H9 (cell line): Measurements from ENCODE around the gene GET3. TPM values are rescaled to one million over a fixed set of nuclear protein-coding genes. Genes with fewer than 3 reads are reported as not detected.

Source experiments
- DNase-seq: peaks from one replicate; pipeline ENCODE4 v3.0.0-alpha.2; 2017
- H2AFZ ChIP-seq: one replicate; pipeline ENCODE4 v1.6.1; 2013; ENCODE audit warnings: mild to moderate bottlenecking, low read length, control low read depth, moderate library complexity
- H2AK5ac ChIP-seq: 2 replicates; pipeline ENCODE4 v1.6.1; 2013; ENCODE audit warnings: low read length, control low read depth, mixed read lengths; ENCODE audit not compliant: insufficient read length
- H2BK120ac ChIP-seq: one replicate; pipeline ENCODE4 v1.6.1; 2013; ENCODE audit warnings: low read depth, mild to moderate bottlenecking, low read length, control low read depth, inconsistent platforms; ENCODE audit not compliant: poor library complexity, severe bottlenecking
- H2BK12ac ChIP-seq: 2 replicates; pipeline ENCODE4 v1.6.1; 2013; ENCODE audit warnings: low read length, control low read depth, mixed read lengths, low read depth; ENCODE audit not compliant: insufficient read length
- H2BK15ac ChIP-seq: 2 replicates; pipeline ENCODE4 v1.6.1; 2013; ENCODE audit warnings: low read depth, low read length, control low read depth
- H2BK20ac ChIP-seq: one replicate; pipeline ENCODE4 v1.6.1; 2013; ENCODE audit warnings: low read depth, mild to moderate bottlenecking, low read length, control low read depth, inconsistent platforms; ENCODE audit not compliant: poor library complexity, severe bottlenecking
- H2BK5ac ChIP-seq: 2 replicates; pipeline ENCODE4 v1.6.1; 2013; ENCODE audit warnings: low read length, control low read depth, mixed read lengths; ENCODE audit not compliant: insufficient read length
- H3K14ac ChIP-seq: 2 replicates; pipeline ENCODE4 v1.6.1; 2013; ENCODE audit warnings: low read length, control low read depth; ENCODE audit not compliant: insufficient read depth
- H3K18ac ChIP-seq: 2 replicates; pipeline ENCODE4 v1.6.1; 2013; ENCODE audit warnings: low read depth, mild to moderate bottlenecking, mixed read lengths, low read length, control low read depth; ENCODE audit not compliant: insufficient read length
- H3K23ac ChIP-seq: 2 replicates; pipeline ENCODE4 v1.6.1; 2013; ENCODE audit warnings: low read length, control low read depth, mixed read lengths, low read depth; ENCODE audit not compliant: insufficient read length
- H3K23me2 ChIP-seq: 2 replicates; pipeline ENCODE4 v1.6.1; 2013; ENCODE audit warnings: low read depth, mild to moderate bottlenecking, mixed read lengths, low read length, control low read depth; ENCODE audit not compliant: insufficient read length, poor library complexity, severe bottlenecking
- H3K27ac ChIP-seq: 2 replicates; pipeline ENCODE4 v1.5.1; 2013; ENCODE audit warnings: low read length, control low read depth, mixed read lengths, low read depth; ENCODE audit not compliant: insufficient read length
- H3K27me3 ChIP-seq: 2 replicates; pipeline ENCODE4 v1.6.1; 2013; ENCODE audit warnings: low read length, control low read depth, inconsistent platforms; ENCODE audit not compliant: insufficient read depth
- H3K4ac ChIP-seq: 2 replicates; pipeline ENCODE4 v1.6.1; 2013; ENCODE audit warnings: low read depth, mild to moderate bottlenecking, control low read depth, inconsistent platforms, low read length, moderate library complexity
- H3K4me1 ChIP-seq: 2 replicates; pipeline ENCODE4 v1.6.1; 2013; ENCODE audit warnings: low read length, control low read depth, inconsistent platforms; ENCODE audit not compliant: insufficient read depth
- H3K4me2 ChIP-seq: 2 replicates; pipeline ENCODE4 v1.6.1; 2013; ENCODE audit warnings: low read length, control low read depth, mixed read lengths; ENCODE audit not compliant: insufficient read length, insufficient read depth
- H3K56ac ChIP-seq: 2 replicates; pipeline ENCODE4 v1.6.1; 2013; ENCODE audit warnings: low read depth, mild to moderate bottlenecking, mixed read lengths, low read length, control low read depth; ENCODE audit not compliant: insufficient read length
- H3K79me1 ChIP-seq: 2 replicates; pipeline ENCODE4 v1.6.1; 2013; ENCODE audit warnings: low read depth, mild to moderate bottlenecking, moderate library complexity, low read length, control low read depth, inconsistent platforms; ENCODE audit not compliant: insufficient read depth, poor library complexity, severe bottlenecking
- H3K79me2 ChIP-seq: 2 replicates; pipeline ENCODE4 v1.6.1; 2013; ENCODE audit warnings: low read length, control low read depth, inconsistent platforms; ENCODE audit not compliant: insufficient read depth
- H3K9ac ChIP-seq: 2 replicates; pipeline ENCODE4 v1.6.1; 2013; ENCODE audit warnings: low read length, control low read depth, mixed read lengths; ENCODE audit not compliant: insufficient read length; ENCODE audit errors: extremely low read depth
- H3K9me3 ChIP-seq: one replicate; pipeline ENCODE4 v1.6.1; 2013; ENCODE audit warnings: low read depth, low read length, inconsistent platforms; ENCODE audit not compliant: control insufficient read depth
- H3T11ph ChIP-seq: one replicate; pipeline ENCODE4 v1.6.1; 2013; ENCODE audit warnings: mild to moderate bottlenecking, low read length, control low read depth, inconsistent platforms
- H4K20me1 ChIP-seq: one replicate; pipeline ENCODE4 v1.6.1; 2013; ENCODE audit not compliant: control insufficient read depth, insufficient read length, insufficient read depth
- H4K5ac ChIP-seq: 2 replicates; pipeline ENCODE4 v1.6.1; 2013; ENCODE audit warnings: low read depth, mild to moderate bottlenecking, mixed read lengths, low read length, control low read depth; ENCODE audit not compliant: insufficient read length
- H4K8ac ChIP-seq: replicated peaks from 2 replicates; pipeline ENCODE4 v1.6.1; 2013; ENCODE audit warnings: low read length, control low read depth, mixed read lengths, low read depth; ENCODE audit not compliant: insufficient read length
- H4K91ac ChIP-seq: 2 replicates; pipeline ENCODE4 v1.6.1; 2013; ENCODE audit warnings: low read depth, mild to moderate bottlenecking, moderate library complexity, mixed read lengths, low read length, control low read depth; ENCODE audit not compliant: insufficient read length
- H3K27ac Mint-ChIP-seq, 3 experiments: 2 replicates in 2 of 3; 3 replicates in 1 of 3; pipeline ENCODE4 v1.8.0; 2020 to 2021; ENCODE audit warnings: mixed read lengths in 3 of 3, mild to moderate bottlenecking in 1 of 3, moderate library complexity in 1 of 3
- H3K27me3 Mint-ChIP-seq: 2 replicates; pipeline ENCODE4 v1.8.0; 2021; ENCODE audit warnings: low read depth, mild to moderate bottlenecking, moderate library complexity, mixed read lengths
- H3K36me3 Mint-ChIP-seq, 3 experiments: 2 replicates in 2 of 3; 3 replicates in 1 of 3; pipeline ENCODE4 v1.8.0; 2020 to 2021; ENCODE audit warnings: low read depth in 3 of 3, mixed read lengths in 3 of 3; ENCODE audit not compliant: insufficient read depth in 1 of 3
- H3K4me1 Mint-ChIP-seq, 2 experiments: 2 replicates each; pipeline ENCODE4 v1.8.0; 2020; ENCODE audit warnings: mixed read lengths in 2 of 2
- H3K4me3 Mint-ChIP-seq, 2 experiments: 2 replicates in 1 of 2; 3 replicates in 1 of 2; pipeline ENCODE4 v1.8.0; 2020 to 2021; ENCODE audit warnings: mild to moderate bottlenecking in 2 of 2, mixed read lengths in 2 of 2, moderate library complexity in 1 of 2
- H3K9me3 Mint-ChIP-seq, 2 experiments: 2 replicates in 1 of 2; 3 replicates in 1 of 2; pipeline ENCODE4 v1.8.0; 2020; ENCODE audit warnings: mild to moderate bottlenecking in 2 of 2, mixed read lengths in 2 of 2, moderate library complexity in 1 of 2
- CTCF ChIP-seq: fragments of 200-600 bp; sonication (generic); conservative IDR thresholded peaks from 3 replicates; pipeline ENCODE4 v1.8.0; 2021; ENCODE audit warnings: antibody characterized with exemption, mild to moderate bottlenecking
- WGBS: extraction: QIAGEN DNeasy Blood & Tissue Kit; methylation state at CpG from one replicate; pipeline ENCODE4 v1.1.7; 2013; ENCODE audit warnings: missing lambda C conversion rate, low lambda C conversion rate, mixed read lengths; ENCODE audit not compliant: insufficient read length; ENCODE audit errors: extremely low coverage; 5-methylcytosine and 5-hydroxymethylcytosine counted together
- total RNA-seq: library from RNA; stranded (reverse); gene quantifications from 2 replicates; pipeline ENCODE4 v1.2.1, GENCODE V29; 2021

The GET3 gene
- total RNA-seq, 1 experiment from 2014 or later, result 81.6 TPM

GRCh38 chr19:12757544-12758274, 20.4 kb downstream of the GET3 start:
- no peak overlapping the region for H2BK15ac ChIP-seq
- H3K27ac ChIP-seq, result no peak overlapping the region
- no peaks in the 10 kb centered on the region for H4K20me1 ChIP-seq
- H3K23ac ChIP-seq, result no peak overlapping the region
- Mint-ChIP-seq H3K27me3 (peaks cover 33% of the 10 kb centered on the region), H3K4me3 (peak overlapping the region; percentile 47 to 75), H3K27ac (no peak overlapping the region), H3K36me3 (peaks cover 3 to 16% (median 15%) of the 10 kb centered on the region in 3 experiments; a peak in 6 of 7 replicates), H3K4me1 (peaks cover 6 to 9% of the 10 kb centered on the region in 2 experiments), H3K9me3 (peaks cover 0 to 3% of the 10 kb centered on the region in 2 experiments; a peak in 2 of 5 replicates)
- H3K4me1 ChIP-seq, result no peaks in the 10 kb centered on the region
- no peak overlapping the region for H4K91ac ChIP-seq
- no peak overlapping the region for H3T11ph ChIP-seq
- no peak overlapping the region for H3K18ac ChIP-seq
- H3K79me1 ChIP-seq, result no peaks in the 10 kb centered on the region
- no peak overlapping the region for H3K56ac ChIP-seq
- no peaks in the 10 kb centered on the region for H3K23me2 ChIP-seq
- no peak overlapping the region for H3K9ac ChIP-seq
- H4K5ac ChIP-seq, result no peak overlapping the region
- WGBS, result no CpG with 5 or more reads among the region's 60 CpGs
- no peak overlapping the region for H2AFZ ChIP-seq
- H3K27me3 ChIP-seq, result no peaks in the 10 kb centered on the region
- H4K8ac ChIP-seq, result no peak overlapping the region
- no peak overlapping the region for H3K14ac ChIP-seq
- peak overlapping the region; percentile 42 for H3K4me2 ChIP-seq
- no peaks in the 10 kb centered on the region for H3K79me2 ChIP-seq
- no peak overlapping the region for H2BK20ac ChIP-seq
- H2AK5ac ChIP-seq, result no peak overlapping the region
- no peak overlapping the region for H3K4ac ChIP-seq
- H2BK120ac ChIP-seq, result no peak overlapping the region
- DNase-seq, result peak; percentile 95
- TF ChIP-seq CTCF, result peak; percentile 99
- no peak overlapping the region for H2BK5ac ChIP-seq
- no peak overlapping the region for H2BK12ac ChIP-seq
- H3K9me3 ChIP-seq, result no peaks in the 10 kb centered on the region
